ENCODE results near the gene LYSMD2. TPM values are rescaled to one million over a fixed set of nuclear protein-coding genes. Genes with fewer than 3 reads are reported as not detected.
A peak's percentile ranks its signal among the peaks of the same experiment; 100 is the strongest.

Gene LYSMD2
- total RNA-seq, 6 experiments from 2014 or later, result 10.0 to 16.5 (median 12.7) TPM

GRCh38 chr15:51696566-51696965 lies 40.9 kb downstream of the LYSMD2 start:
- H3K9me3 Mint-ChIP-seq, result no peaks in the 10 kb centered on the region
- no peaks in the 10 kb centered on the region for H3K36me3 Mint-ChIP-seq (ENCODE audit: low read depth)
- H3K4me1 Mint-ChIP-seq (ENCODE audit: low read depth), result no peaks in the 10 kb centered on the region
- no peak for TF ChIP-seq CTCF (IDR thresholded peaks at IDR 0.05)
- H3K4me3 Mint-ChIP-seq, result no peak overlapping the region
- no peak for DNase-seq
- H3K27ac Mint-ChIP-seq, result no peak overlapping the region
- H3K27me3 Mint-ChIP-seq (ENCODE audit: insufficient read depth), result peaks cover 36% of the 10 kb centered on the region

- Mint-ChIP-seq H3K4me1 (ENCODE audit: low read depth) (no peaks in the 10 kb centered on the region), H3K9me3 (no peaks in the 10 kb centered on the region), H3K27me3 (ENCODE audit: insufficient read depth) (peaks cover 47% of the 10 kb centered on the region), H3K36me3 (ENCODE audit: low read depth) (no peaks in the 10 kb centered on the region), H3K4me3 (no peak overlapping the region), H3K27ac (no peak overlapping the region)
- TF ChIP-seq CTCF (IDR thresholded peaks at IDR 0.05), result no peak
- no peak for DNase-seq
Observed at GRCh38 chr15:51692154-51692553, 45.3 kb downstream of the LYSMD2 start.

GRCh38 chr15:51688863-51689262 lies 48.6 kb downstream of the LYSMD2 start:
- H3K27me3 Mint-ChIP-seq (ENCODE audit: insufficient read depth), result peaks cover 43% of the 10 kb centered on the region
- H3K27ac Mint-ChIP-seq, result no peak overlapping the region
- H3K36me3 Mint-ChIP-seq (ENCODE audit: low read depth), result no peaks in the 10 kb centered on the region
- no peak overlapping the region for H3K4me3 Mint-ChIP-seq
- TF ChIP-seq CTCF (IDR thresholded peaks at IDR 0.05), result peak; percentile 53
- no peaks in the 10 kb centered on the region for H3K9me3 Mint-ChIP-seq
- no peaks in the 10 kb centered on the region for H3K4me1 Mint-ChIP-seq (ENCODE audit: low read depth)
- no peak for DNase-seq

GRCh38 chr15:51687565-51687964 lies 49.9 kb downstream of the LYSMD2 start:
- no peak for TF ChIP-seq CTCF (IDR thresholded peaks at IDR 0.05)
- no peaks in the 10 kb centered on the region for H3K4me1 Mint-ChIP-seq (ENCODE audit: low read depth)
- H3K27me3 Mint-ChIP-seq (ENCODE audit: insufficient read depth), result peaks cover 38% of the 10 kb centered on the region
- H3K27ac Mint-ChIP-seq, result no peak overlapping the region
- no peak overlapping the region for H3K4me3 Mint-ChIP-seq
- no peaks in the 10 kb centered on the region for H3K36me3 Mint-ChIP-seq (ENCODE audit: low read depth)
- DNase-seq, result no peak
- H3K9me3 Mint-ChIP-seq, result no peaks in the 10 kb centered on the region

GRCh38 chr15:51681303-51681963 lies 56.0 kb downstream of the LYSMD2 start, which contains the start of gene SCG3:
Gene SCG3, plus strand, starts transcription at chr15:51681503. Its CDS starts 253 bp downstream, at chr15:51681756.
- no peak for DNase-seq
- no peaks in the 10 kb centered on the region for H3K9me3 Mint-ChIP-seq
- H3K36me3 Mint-ChIP-seq (ENCODE audit: low read depth), result no peaks in the 10 kb centered on the region
- no peak for TF ChIP-seq CTCF (IDR thresholded peaks at IDR 0.05)
- H3K4me3 Mint-ChIP-seq, result no peak within 1 kb of the TSS
- no peaks in the 10 kb centered on the region for H3K4me1 Mint-ChIP-seq (ENCODE audit: low read depth)
- H3K27me3 Mint-ChIP-seq (ENCODE audit: insufficient read depth), result peaks cover 17% of the 10 kb centered on the region; the same call in 1 of the 2 replicates
- no peak within 1 kb of the TSS for H3K27ac Mint-ChIP-seq
